MCF 10A (cell line): Measurements from ENCODE around the gene SOX5. TPM values are rescaled to one million over a fixed set of nuclear protein-coding genes. Genes with fewer than 3 reads are reported as not detected.

Source experiments
- BruUV-seq: library from RNA; stranded (reverse); fragments of 400-500 nt; replicated peaks from 2 replicates; lab custom pipeline; 2021; lab: Mats Ljungman, UMichigan
- CTCF ChIA-PET: fragments of 300-600 bp; sonication (Branson Sonifier 250); formaldehyde crosslinking; extraction: SDS; loops from one replicate; lab custom pipeline; 2021; ENCODE audit warnings: antibody characterized with exemption, inconsistent platforms; lab: Yijun Ruan, JAX
- POLR2A ChIA-PET: fragments of 300-600, 350-650 bp; sonication (Branson Sonifier 250); formaldehyde crosslinking; extraction: SDS; loops from one replicate; lab custom pipeline; 2020; ENCODE audit warnings: antibody characterized with exemption, inconsistent platforms; lab: Yijun Ruan, JAX
- DNase-seq: peaks from one replicate; pipeline ENCODE4 v3.0.0-alpha.2; 2018; ENCODE audit not compliant: unreplicated experiment
- H3K27ac Mint-ChIP-seq: one replicate; pipeline ENCODE4 v1.8.0; 2022; ENCODE audit warnings: mild to moderate bottlenecking, low read depth, mixed read lengths; ENCODE audit not compliant: unreplicated experiment
- H3K27me3 Mint-ChIP-seq: one replicate; pipeline ENCODE4 v1.8.0; 2022; ENCODE audit warnings: mixed read lengths; ENCODE audit not compliant: insufficient read depth, unreplicated experiment
- H3K36me3 Mint-ChIP-seq: one replicate; pipeline ENCODE4 v1.8.0; 2022; ENCODE audit warnings: mild to moderate bottlenecking, moderate library complexity, mixed read lengths; ENCODE audit not compliant: insufficient read depth, unreplicated experiment
- H3K4me1 Mint-ChIP-seq: one replicate; pipeline ENCODE4 v1.8.0; 2022; ENCODE audit warnings: mixed read lengths; ENCODE audit not compliant: insufficient read depth, unreplicated experiment
- H3K4me3 Mint-ChIP-seq: one replicate; pipeline ENCODE4 v1.8.0; 2022; ENCODE audit warnings: mild to moderate bottlenecking, moderate library complexity, mixed read lengths; ENCODE audit not compliant: unreplicated experiment
- H3K9me3 Mint-ChIP-seq: one replicate; pipeline ENCODE4 v1.8.0; 2022; ENCODE audit warnings: mixed read lengths; ENCODE audit not compliant: unreplicated experiment
- intact Hi-C: fragments of 100-400 bp; cut with micrococcal nuclease; formaldehyde crosslinking; loops from 2 replicates; pipeline ENCODE4 v1.14.1; 2022
- total RNA-seq: library from RNA; stranded (reverse); gene quantifications from 2 replicates; pipeline ENCODE4 v1.2.3, GENCODE V29; 2022
- TF ChIP-seq, protein P1 (sequence below): fragments of 200-600 bp; IDR thresholded peaks from one replicate; pipeline ENCODE4 v1.8.0; 2022; ENCODE audit warnings: antibody characterized with exemption, mild to moderate bottlenecking; ENCODE audit not compliant: unreplicated experiment

Gene SOX5
- total RNA-seq, 1 experiment from 2014 or later, result 0.91 TPM

DNA sequence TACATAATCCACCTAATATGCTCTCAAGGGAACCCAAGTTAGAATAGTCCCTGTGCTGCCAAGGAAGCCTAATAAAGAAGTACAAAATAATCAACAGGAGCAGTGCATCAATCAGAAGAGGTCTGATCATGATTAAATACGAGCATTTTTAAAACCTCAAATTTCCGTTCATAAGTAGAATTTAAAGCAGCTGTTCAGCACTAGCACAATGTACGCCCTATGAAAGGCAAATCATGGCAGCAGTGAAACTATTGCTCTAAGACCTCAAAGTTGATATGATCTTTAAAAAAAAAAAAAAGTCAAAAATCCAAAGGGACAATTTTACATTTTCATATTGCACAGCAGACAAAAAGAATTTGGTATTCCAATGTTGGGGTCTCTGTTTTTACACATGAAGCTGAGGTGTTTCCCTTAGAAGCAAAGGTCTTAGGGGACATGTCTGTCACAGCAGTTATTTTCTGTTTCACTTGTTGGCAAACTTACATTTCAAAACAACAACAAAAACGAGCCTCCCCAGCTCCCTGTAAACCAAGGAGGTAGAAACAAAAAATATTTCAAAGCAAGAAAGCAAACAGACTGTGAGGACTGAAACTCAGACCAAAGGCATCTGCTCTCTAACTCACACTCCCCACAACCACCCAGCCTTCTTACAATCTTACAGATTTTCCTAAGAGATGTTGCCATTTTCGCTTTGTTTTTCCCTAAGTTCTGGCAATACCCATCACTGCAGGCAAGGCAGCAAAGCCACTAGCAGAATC is 28.2 kb downstream of the SOX5 start:
- H3K9me3 Mint-ChIP-seq, result no peaks in the 10 kb centered on the region

DNA sequence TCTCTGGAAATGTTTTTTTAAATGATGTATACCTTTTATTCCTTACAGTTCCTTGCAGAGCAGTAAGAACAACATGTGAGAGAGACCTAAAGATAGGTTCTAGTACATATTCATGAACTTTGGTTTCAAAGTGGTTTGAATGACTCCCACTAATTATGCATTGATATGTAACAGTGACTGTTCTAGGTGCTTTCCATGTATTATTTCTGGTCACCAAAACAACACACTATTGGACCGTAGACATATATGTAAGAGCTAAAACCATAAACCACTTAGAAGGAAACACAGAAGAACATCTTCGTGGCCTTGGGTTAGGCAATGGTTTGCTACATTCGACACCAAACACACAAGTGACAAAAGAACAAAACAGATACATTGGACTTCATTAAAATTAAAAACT is 37.9 kb downstream of the SOX5 start:
- Mint-ChIP-seq H3K9me3 (no peaks in the 10 kb centered on the region), H3K4me3 (no peak overlapping the region), H3K4me1 (no peaks in the 10 kb centered on the region), H3K27ac (no peak overlapping the region), H3K36me3 (no peaks in the 10 kb centered on the region), H3K27me3 (peaks cover 85% of the 10 kb centered on the region)
- no TSS peak for BruUV-seq
- POLR2A ChIA-PET, result no interaction called here
- intact Hi-C loops, result no loop called here
- TF ChIP-seq, protein P1, sequence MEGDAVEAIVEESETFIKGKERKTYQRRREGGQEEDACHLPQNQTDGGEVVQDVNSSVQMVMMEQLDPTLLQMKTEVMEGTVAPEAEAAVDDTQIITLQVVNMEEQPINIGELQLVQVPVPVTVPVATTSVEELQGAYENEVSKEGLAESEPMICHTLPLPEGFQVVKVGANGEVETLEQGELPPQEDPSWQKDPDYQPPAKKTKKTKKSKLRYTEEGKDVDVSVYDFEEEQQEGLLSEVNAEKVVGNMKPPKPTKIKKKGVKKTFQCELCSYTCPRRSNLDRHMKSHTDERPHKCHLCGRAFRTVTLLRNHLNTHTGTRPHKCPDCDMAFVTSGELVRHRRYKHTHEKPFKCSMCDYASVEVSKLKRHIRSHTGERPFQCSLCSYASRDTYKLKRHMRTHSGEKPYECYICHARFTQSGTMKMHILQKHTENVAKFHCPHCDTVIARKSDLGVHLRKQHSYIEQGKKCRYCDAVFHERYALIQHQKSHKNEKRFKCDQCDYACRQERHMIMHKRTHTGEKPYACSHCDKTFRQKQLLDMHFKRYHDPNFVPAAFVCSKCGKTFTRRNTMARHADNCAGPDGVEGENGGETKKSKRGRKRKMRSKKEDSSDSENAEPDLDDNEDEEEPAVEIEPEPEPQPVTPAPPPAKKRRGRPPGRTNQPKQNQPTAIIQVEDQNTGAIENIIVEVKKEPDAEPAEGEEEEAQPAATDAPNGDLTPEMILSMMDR, result no peak
- CTCF ChIA-PET, result no interaction called here
- DNase-seq, result no peak

More for the DNA sequence above, 28.2 kb downstream of the SOX5 start:
- ChIA-PET POLR2A (interaction anchor here (0.6 kb wide), 3 partner anchors 13 to 1111 kb away, joined by 3 read pairs; no protein-coding TSS in a partner anchor), CTCF (interaction anchor here (0.6 to 0.9 kb wide), 3 partner anchors 12 to 715 kb away, joined by 3 to 4 read pairs (median 3); no protein-coding TSS in a partner anchor)
- H3K36me3 Mint-ChIP-seq, result no peaks in the 10 kb centered on the region
- H3K27me3 Mint-ChIP-seq, result peaks cover 89% of the 10 kb centered on the region
- no peak overlapping the region for H3K27ac Mint-ChIP-seq
- BruUV-seq, result no TSS peak
- no peaks in the 10 kb centered on the region for H3K4me1 Mint-ChIP-seq
- no peak for DNase-seq
- H3K4me3 Mint-ChIP-seq, result no peak overlapping the region
- TF ChIP-seq, protein P1, result no peak
- intact Hi-C loops, result no loop called here

DNA sequence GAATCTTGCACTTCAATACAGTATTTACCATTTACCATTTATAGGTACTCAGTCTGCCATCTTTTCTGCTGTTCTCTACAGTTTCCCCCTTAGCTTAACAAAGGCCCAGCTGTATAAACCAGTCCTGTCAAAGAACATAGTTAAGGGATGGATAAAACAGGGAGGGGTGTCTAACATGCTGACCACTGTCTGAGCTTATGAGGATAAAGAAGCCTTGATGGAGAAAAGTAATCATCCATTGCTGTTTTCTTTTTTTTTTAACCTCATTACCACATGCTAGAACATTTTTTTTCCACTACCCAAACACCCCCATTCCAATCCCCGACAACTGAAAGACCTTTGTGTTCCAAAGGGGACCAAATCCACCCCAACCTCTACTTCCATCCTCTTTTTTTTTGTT is 39.9 kb downstream of the SOX5 start:
- Mint-ChIP-seq H3K4me3 (no peak overlapping the region), H3K4me1 (no peaks in the 10 kb centered on the region), H3K27me3 (peaks cover 76% of the 10 kb centered on the region), H3K9me3 (no peaks in the 10 kb centered on the region), H3K27ac (no peak overlapping the region), H3K36me3 (peaks cover 5% of the 10 kb centered on the region)
- intact Hi-C loops, result no loop called here
- ChIA-PET POLR2A (no interaction called here), CTCF (interaction anchor here (0.6 to 0.7 kb wide), 2 partner anchors 12 to 739 kb away, joined by 3 to 4 read pairs; no protein-coding TSS in a partner anchor)
- DNase-seq, result no peak
- TF ChIP-seq, protein P1, result no peak
- BruUV-seq, result no TSS peak

DNA sequence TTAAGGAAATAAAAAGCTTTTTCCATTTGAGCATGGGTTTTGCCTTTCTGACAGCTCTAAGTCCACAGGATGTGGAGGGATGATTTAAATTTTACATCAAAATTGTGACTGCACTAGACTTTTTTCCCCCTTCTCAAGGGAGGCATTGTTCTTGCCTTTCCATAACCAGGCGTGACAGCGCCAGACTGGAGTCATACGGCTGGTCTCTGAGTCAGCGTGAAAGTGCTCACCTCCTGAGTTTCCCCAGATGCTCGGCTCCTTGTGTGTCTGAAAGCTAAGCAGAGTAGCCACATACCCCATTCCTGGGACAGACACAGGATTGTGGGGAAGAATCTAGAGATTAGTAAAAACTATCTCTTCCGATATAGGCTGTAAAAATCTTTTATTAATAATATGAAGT is 43.1 kb downstream of the SOX5 start:
- H3K27me3 Mint-ChIP-seq, result peaks cover 89% of the 10 kb centered on the region
- BruUV-seq, result no TSS peak
- no peak overlapping the region for H3K4me3 Mint-ChIP-seq
- no peaks in the 10 kb centered on the region for H3K9me3 Mint-ChIP-seq
- H3K36me3 Mint-ChIP-seq, result peaks cover 6% of the 10 kb centered on the region
- intact Hi-C loops, result no loop called here
- no peaks in the 10 kb centered on the region for H3K4me1 Mint-ChIP-seq
- DNase-seq, result no peak
- TF ChIP-seq, protein P1, result no peak
- ChIA-PET POLR2A (no interaction called here), CTCF (interaction anchor here (0.5 kb wide), 1 partner anchor 48 kb away, joined by 4 read pairs; no protein-coding TSS in a partner anchor)
- no peak overlapping the region for H3K27ac Mint-ChIP-seq
